HK-2 (cell line): ENCODE data around the gene UBR4.

Experiments
- DNase-seq: peaks from one replicate; pipeline ENCODE4 v3.0.0-alpha.2; 2018; ENCODE audit not compliant: unreplicated experiment

Gene UBR4

GRCh38 chr1:19057182-19057779 is 152.8 kb downstream of the UBR4 start:
- DNase-seq: no peak

GRCh38 chr1:19055701-19056100 is 154.4 kb downstream of the UBR4 start:
- no peak for DNase-seq

- DNase-seq: no peak
Observed at GRCh38 chr1:19055001-19055400, 155.1 kb downstream of the UBR4 start.

- no peak for DNase-seq
Observed at GRCh38 chr1:19054216-19054615, 155.8 kb downstream of the UBR4 start.

DNA sequence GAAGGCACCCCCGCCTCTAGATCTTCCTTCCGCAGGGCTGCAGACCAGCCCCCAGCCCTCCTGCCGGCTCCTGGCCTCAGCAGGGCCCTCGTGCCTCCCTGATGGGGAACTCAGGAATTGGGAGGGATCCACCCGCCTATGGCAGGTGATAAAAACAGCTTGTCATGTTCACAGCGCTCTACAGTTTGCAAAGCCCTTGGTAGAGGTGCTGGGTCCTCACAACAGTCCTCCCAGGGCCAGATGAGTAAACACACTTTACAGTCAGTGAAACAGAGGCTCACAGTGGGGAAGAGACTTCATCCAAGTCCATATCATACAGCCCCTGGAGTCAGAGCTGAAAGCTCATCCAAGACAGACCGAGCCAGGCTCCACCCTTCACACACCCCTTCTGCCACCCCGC is 156.6 kb downstream of the UBR4 start:
- no peak for DNase-seq

DNA sequence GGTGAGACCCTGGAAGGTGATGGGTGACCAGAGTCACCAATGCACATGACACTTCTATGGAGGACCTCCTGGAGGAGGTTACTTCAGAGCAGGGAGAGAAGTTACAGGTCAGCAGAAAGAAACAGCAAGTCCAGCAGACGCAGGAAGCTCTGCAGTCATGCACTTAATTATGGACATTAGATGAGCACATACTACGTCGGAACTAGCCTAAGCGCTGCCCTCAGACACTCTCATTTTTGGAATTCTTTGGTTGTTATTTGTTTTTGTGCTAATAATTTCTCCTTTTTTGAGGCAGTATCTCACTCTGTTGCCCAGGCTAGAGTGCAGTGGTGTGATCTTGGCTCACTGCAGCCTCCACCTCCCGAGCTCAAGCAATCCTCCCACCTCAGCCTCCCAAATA is 160.3 kb downstream of the UBR4 start:
- no peak for DNase-seq

DNA sequence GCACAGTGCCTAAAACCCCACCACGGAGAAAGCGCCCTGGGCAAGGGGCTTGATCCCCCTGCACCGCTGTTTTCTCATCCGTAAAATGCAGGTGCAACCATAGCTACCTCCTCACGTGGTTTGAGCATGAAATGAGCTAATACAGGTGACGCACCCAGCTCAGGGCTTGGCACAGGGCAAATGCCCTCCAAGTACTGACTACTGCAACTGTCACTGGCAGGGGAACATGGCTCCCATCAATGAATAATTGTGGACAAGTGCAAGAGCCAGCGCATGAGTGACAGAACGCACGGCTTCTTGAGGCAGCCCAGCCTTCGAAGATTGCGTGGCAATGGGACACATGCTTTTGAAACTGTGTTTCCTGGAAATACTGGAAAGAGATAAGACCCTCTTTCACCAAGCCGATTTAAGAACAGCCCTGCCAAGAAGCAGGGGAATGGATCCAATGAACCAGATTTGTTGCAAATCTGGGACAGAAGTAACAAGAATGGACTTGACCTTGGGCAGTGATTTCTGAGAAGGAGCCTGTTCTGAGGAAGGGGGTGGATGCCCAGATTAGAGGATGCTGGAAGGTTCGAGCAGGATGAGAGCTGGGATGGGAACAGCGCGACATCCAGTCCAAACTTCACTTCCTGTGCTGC is 160.8 kb downstream of the UBR4 start:
- no peak for DNase-seq

GRCh38 chr1:19046972-19047731 is 162.9 kb downstream of the UBR4 start:
- no peak for DNase-seq

GRCh38 chr1:19045898-19046880 is 163.9 kb downstream of the UBR4 start:
- DNase-seq: no peak

GRCh38 chr1:19044975-19045831 is 164.9 kb downstream of the UBR4 start:
- DNase-seq: no peak

DNA sequence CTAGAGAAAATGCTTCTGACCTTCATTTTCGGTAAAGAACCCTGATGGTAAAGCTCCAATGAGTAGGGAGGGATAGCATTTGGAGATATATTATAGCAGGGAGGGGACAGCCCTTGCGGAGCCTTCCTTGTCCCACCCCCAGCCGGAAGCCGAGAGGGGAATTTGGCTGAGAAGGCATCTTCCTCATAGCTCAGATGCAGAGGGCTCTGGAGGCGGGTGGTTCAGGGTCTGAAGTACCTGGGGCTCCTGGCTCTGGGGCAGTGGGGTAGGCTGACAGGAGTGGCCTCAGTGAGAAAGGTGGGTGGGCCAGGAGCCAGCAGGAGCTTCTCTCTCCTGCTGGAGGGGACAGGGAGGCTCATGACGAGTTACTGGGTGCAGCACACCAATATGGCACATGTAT is 165.6 kb downstream of the UBR4 start:
- DNase-seq: no peak

- DNase-seq: no peak
Observed at GRCh38 chr1:19043579-19044443, 166.3 kb downstream of the UBR4 start.

GRCh38 chr1:19042675-19043578 is 167.1 kb downstream of the UBR4 start:
- DNase-seq: no peak

DNA sequence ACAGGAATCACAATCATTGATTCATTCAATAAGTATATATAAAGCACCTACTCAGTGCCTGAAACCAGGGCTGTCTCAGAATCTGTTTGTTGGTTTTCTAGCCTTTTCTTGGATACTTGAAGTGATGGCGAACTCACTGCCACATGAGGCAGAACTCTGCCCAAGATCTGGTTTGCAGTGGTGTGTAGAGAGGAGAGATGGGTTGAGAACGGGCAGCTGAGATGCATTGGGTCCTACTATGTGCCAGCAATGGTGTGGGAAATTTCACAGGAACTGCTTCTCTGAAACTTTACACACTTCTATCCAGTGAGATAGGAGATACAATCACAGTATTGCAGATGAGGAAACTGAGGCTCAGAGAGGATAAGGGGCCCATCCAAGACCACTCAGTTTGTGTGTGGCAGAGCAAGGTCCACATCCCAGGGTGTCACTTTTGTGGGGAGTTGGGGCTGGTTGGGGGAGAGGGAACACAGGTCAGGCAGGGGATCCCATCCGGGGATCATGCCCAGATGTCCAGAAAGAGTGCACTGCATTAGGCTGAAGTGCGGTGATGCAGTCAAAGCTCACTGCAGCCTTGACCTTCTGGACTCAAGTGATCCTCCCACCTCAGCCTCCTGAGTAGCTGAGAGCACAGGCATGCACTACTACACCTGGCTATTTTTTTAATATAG is 169.9 kb downstream of the UBR4 start:
- no peak for DNase-seq

DNA sequence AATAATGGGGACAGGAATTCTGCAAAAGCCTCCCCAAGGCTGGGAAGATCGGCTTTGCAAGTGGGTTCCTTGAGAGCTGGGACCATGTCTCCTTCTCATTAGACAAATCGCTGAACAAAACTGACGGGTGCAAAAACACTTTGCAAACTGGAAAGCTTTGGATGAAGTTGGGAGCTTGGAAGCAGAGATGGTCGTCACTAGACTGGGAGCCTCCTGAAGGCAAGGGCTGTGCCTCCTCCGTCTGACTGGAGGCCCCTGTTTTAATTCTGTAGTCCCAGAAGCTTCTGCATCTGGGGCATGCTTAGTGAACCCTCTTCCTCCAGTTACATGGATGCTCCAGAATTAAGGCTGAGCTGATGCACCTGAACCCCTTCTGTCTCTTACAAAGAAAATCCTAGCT is 171.3 kb downstream of the UBR4 start:
- DNase-seq: no peak

GRCh38 chr1:19038096-19038495 is 172.0 kb downstream of the UBR4 start:
- DNase-seq: no peak

GRCh38 chr1:19037659-19038058 is 172.4 kb downstream of the UBR4 start:
- no peak for DNase-seq

DNA sequence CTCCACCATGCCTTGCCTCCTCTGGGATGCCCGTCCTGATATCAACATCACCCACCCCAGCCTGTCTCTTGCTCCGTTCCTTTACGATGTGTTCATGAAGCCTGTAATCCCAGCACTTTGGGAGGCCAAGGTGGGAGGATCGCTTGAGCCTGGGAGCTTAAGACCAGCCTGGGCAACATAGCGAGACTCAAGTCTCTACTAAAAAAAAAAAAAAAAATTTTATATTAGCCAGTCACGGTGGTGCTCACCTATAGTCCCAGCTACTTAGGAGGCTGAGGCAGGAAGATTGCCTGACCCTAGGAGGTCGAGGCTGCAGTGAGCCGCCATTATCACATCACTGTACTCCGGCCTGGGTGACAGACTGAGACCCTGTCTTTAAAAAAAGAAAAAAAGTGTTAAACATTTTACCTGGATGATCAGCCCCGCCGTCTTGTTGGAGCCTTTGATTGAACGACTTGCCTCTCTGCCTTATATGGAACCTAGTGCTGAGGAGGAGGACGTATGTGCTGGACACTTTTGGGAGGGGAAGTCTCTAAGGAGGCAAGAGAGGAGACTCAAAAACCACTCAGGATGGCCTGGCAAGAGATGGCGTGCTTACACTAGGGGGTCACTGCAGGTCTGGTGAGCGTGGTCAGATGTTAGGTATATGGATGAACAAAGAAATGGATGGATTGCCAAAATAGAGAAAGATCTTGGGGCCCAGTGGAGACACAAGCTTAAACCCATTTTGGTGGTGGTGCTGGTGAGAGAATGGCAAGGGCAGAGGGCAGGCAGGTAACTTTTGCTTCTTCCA is 173.1 kb downstream of the UBR4 start:
- DNase-seq: no peak
